ENCODE measurements around the gene PBX4. TPM values are rescaled to one million over a fixed set of nuclear protein-coding genes. Genes with fewer than 3 reads are reported as not detected.

The PBX4 gene
- total RNA-seq, 4 donors from 2014 or later = 0.42 to 4.5 (median 0.68) TPM

DNA sequence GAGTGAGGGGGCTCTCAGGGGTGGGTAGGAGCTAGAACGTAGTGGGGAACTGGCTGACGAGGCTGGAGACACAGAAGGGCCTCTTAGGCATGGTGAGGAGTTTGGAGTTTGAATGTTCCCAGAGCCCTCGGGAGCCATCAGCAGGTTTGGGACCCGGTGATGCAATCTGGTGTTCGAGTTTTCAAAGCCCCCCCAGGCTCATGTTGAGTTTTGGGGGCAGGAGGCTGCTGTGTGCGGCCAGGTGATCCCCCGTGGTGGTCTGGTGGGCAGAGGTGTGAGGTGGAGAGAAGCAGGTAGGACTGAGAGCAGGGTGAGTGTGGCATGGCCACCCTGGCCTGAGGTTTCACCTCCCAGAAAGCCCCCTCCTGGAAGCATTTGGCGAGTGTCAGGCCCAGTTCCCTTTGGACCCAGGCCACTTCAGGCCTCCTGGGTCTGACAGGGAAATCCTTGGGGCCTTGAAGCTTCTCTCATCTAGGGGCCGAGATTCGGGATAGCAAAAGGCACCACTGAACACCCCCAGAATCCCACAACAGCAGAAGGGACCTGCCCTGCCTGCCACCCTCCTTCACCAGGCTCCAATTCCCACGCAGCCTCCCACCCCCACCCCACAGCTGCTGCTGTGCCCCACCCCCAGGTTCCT is 88.6 kb downstream of the PBX4 start:
- ATAC-seq = no peak
- peaks cover 0 to 50% (median 0%) of the 10 kb centered on the region in 3 donors for H3K4me1 ChIP-seq

GRCh38 chr19:19528721-19529490 is 89.6 kb downstream of the PBX4 start, which contains the start of gene YJEFN3:
YJEFN3 (plus strand) TSS chr19:19528911; CDS start chr19:19528933, 22 bp downstream.
- peak; percentile 61 for ATAC-seq
- peaks cover 0 to 51% (median 0%) of the 10 kb centered on the region in 3 donors for H3K4me1 ChIP-seq

More for the DNA sequence above, 88.6 kb downstream of the PBX4 start:
- WGBS, 2 donors (ENCODE audit: low coverage in 1 of 2) = 70% methylated on average over 2 to 5 of the region's 11 CpGs
- Histone ChIP-seq H3K27ac (no peak overlapping the region), H3K27me3 (no peaks in the 10 kb centered on the region), H3K36me3 (peaks cover 0 to 37% of the 10 kb centered on the region in 2 donors), H3K4me3 (no peak overlapping the region), H3K9me3 (no peaks in the 10 kb centered on the region)
- TF ChIP-seq POLR2A (IDR thresholded peaks at IDR 0.05) (no peak), EP300 (IDR thresholded peaks at IDR 0.05) (no peak), POLR2AphosphoS5 (IDR thresholded peaks at IDR 0.05) (no peak), CTCF (IDR thresholded peaks at IDR 0.05) (no peak)

DNA sequence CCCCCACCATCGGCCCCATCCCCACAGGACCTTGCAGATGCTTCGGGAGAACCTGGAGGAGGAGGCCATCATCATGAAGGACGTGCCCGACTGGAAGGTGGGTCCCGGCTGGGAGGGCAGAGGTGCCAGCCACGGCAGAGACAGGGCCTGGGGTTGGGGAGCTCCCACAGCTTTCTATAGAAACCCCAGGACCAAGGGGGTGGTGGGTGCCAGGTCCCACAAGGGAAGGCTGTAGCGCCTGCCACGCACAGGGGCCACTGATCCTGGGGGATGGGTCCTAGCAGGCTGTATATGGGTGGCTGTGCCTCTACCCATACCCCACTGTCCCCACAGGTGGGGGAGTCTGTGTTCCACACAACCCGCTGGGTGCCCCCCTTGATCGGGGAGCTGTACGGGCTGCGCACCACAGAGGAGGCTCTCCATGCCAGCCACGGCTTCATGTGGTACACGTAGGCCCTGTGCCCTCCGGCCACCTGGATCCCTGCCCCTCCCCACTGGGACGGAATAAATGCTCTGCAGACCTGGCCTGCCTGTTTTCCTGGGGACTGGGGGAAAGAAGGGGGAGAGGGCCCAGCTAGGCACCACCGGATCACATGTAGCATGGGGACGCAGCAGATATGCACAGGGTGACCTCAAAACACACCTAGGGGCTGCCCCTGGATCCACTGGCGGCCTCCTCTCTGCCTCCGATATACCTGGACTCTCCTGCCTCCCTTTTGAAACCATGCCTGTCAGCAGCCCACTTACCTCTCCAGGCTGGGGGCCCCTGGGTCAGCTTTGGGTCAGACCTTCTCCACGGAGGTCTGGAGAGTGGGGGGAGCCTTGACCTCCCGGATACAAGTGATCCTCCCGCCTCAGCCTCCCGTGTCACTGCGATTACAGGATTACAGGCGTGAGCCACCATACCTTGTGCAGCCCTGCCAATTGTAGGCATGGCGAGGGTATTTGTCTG is 90.5 kb downstream of the PBX4 start:
- peaks cover 0 to 53% of the 10 kb centered on the region in 2 donors for H3K36me3 ChIP-seq
- H3K4me3 ChIP-seq = no peak overlapping the region
- H3K27me3 ChIP-seq = no peaks in the 10 kb centered on the region
- H3K9me3 ChIP-seq = no peaks in the 10 kb centered on the region
- no peak overlapping the region for H3K27ac ChIP-seq
- WGBS, 2 donors (ENCODE audit: low coverage in 1 of 2) = no CpG with 5 or more reads among the region's 27 CpGs
- H3K4me1 ChIP-seq = peaks cover 0 to 51% (median 0%) of the 10 kb centered on the region in 3 donors
- no peak for TF ChIP-seq POLR2AphosphoS5 (IDR thresholded peaks at IDR 0.05)
- no peak for TF ChIP-seq EP300 (IDR thresholded peaks at IDR 0.05)
- TF ChIP-seq POLR2A (IDR thresholded peaks at IDR 0.05) = no peak
- TF ChIP-seq CTCF (IDR thresholded peaks at IDR 0.05) = no peak
- ATAC-seq = no peak

More at GRCh38 chr19:19528721-19529490, 89.6 kb downstream of the PBX4 start, which contains the start of gene YJEFN3:
- no peak for TF ChIP-seq EP300 (IDR thresholded peaks at IDR 0.05)
- no peak for TF ChIP-seq POLR2A (IDR thresholded peaks at IDR 0.05)
- no peak for TF ChIP-seq CTCF (IDR thresholded peaks at IDR 0.05)
- TF ChIP-seq POLR2AphosphoS5 (IDR thresholded peaks at IDR 0.05) = no peak
- Histone ChIP-seq H3K36me3 (peaks cover 0 to 47% of the 10 kb centered on the region in 2 donors), H3K27me3 (no peaks in the 10 kb centered on the region), H3K27ac (peak within 1 kb of the TSS in 1 of 4 donors; percentile 3), H3K9me3 (no peaks in the 10 kb centered on the region), H3K4me3 (peak within 1 kb of the TSS in 1 of 2 donors; percentile 35)
- no CpG with 5 or more reads among the region's 50 CpGs for WGBS, 2 donors (ENCODE audit: low coverage in 1 of 2)

DNA sequence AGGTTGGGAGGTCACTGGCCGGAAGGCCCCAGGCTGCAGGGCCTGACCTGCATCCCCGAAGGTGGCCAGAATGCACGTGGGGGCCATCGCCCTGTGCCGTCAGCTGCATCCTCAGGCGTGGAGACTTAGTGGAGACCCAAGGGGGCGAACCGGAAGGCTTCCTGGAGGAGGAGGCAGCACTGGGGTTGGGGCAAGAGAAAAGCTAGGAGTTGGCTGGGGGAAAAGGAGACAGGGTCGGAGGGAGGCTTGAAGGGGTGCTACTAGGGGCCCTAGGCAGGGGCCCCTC is 91.2 kb downstream of the PBX4 start:
- H3K27ac ChIP-seq = peak overlapping the region in 1 of 4 donors; percentile 9
- ATAC-seq = no peak
- H3K27me3 ChIP-seq = no peaks in the 10 kb centered on the region
- H3K4me3 ChIP-seq = no peak overlapping the region
- no peak for TF ChIP-seq POLR2A (IDR thresholded peaks at IDR 0.05)
- TF ChIP-seq POLR2AphosphoS5 (IDR thresholded peaks at IDR 0.05) = no peak
- no peak for TF ChIP-seq EP300 (IDR thresholded peaks at IDR 0.05)
- no peak for TF ChIP-seq CTCF (IDR thresholded peaks at IDR 0.05)
- WGBS, 2 donors (ENCODE audit: low coverage in 1 of 2) = 91% methylated on average over 8 of the region's 9 CpGs; no CpG with 5 or more reads in 1 of the 2 donors
- peaks cover 0 to 53% of the 10 kb centered on the region in 2 donors for H3K36me3 ChIP-seq
- H3K9me3 ChIP-seq = no peaks in the 10 kb centered on the region
- H3K4me1 ChIP-seq = peaks cover 0 to 46% (median 0%) of the 10 kb centered on the region in 3 donors

All from gastroesophageal sphincter (tissue), 4 donors.